Measurements from ENCODE around the gene KCNH1. TPM values are rescaled to one million over a fixed set of nuclear protein-coding genes. Genes with fewer than 3 reads are reported as not detected.

KCNH1 gene
- polyA plus RNA-seq, 1 experiment: 3.5 TPM

GRCh38 chr1:210702506-210702905 lies 431.4 kb downstream of the KCNH1 start:
- no peak for DNase-seq (ENCODE audit: low read depth)
- Histone ChIP-seq H3K36me3 (ENCODE audit: control insufficient read depth, insufficient read depth, low read length) (no peaks in the 10 kb centered on the region), H3K4me3 (ENCODE audit: low read depth, low read length) (no peak overlapping the region), H3K27me3 (ENCODE audit: control insufficient read depth, insufficient read depth, low read length) (no peaks in the 10 kb centered on the region)
- CTCF ChIA-PET: interaction anchor here (1.2 kb wide), 1 partner anchor 9 kb away, joined by 4 read pairs; no protein-coding TSS in a partner anchor
- POLR2A ChIA-PET: no interaction called here
- TF ChIP-seq CTCF (IDR thresholded peaks at IDR 0.05; ENCODE audit: insufficient read depth, low read depth, low read length): no peak

GRCh38 chr1:210700511-210700910 lies 433.4 kb downstream of the KCNH1 start:
- Histone ChIP-seq H3K36me3 (ENCODE audit: control insufficient read depth, insufficient read depth, low read length) (no peaks in the 10 kb centered on the region), H3K27me3 (ENCODE audit: control insufficient read depth, insufficient read depth, low read length) (no peaks in the 10 kb centered on the region), H3K4me3 (ENCODE audit: low read depth, low read length) (no peak overlapping the region)
- DNase-seq (ENCODE audit: low read depth): no peak
- ChIA-PET POLR2A (no interaction called here), CTCF (no interaction called here)
- no peak for TF ChIP-seq CTCF (IDR thresholded peaks at IDR 0.05; ENCODE audit: insufficient read depth, low read depth, low read length)

- H3K36me3 ChIP-seq (ENCODE audit: control insufficient read depth, insufficient read depth, low read length): no peaks in the 10 kb centered on the region
- H3K4me3 ChIP-seq (ENCODE audit: low read depth, low read length): no peak overlapping the region
- CTCF ChIA-PET: no interaction called here
- no peaks in the 10 kb centered on the region for H3K27me3 ChIP-seq (ENCODE audit: control insufficient read depth, insufficient read depth, low read length)
- no peak for DNase-seq (ENCODE audit: low read depth)
- TF ChIP-seq CTCF (IDR thresholded peaks at IDR 0.05; ENCODE audit: insufficient read depth, low read depth, low read length): no peak
- POLR2A ChIA-PET: no interaction called here
Measured at GRCh38 chr1:210700083-210700482, 433.9 kb downstream of the KCNH1 start.

- no peaks in the 10 kb centered on the region for H3K36me3 ChIP-seq (ENCODE audit: control insufficient read depth, insufficient read depth, low read length)
- TF ChIP-seq CTCF (IDR thresholded peaks at IDR 0.05; ENCODE audit: insufficient read depth, low read depth, low read length): no peak
- CTCF ChIA-PET: no interaction called here
- no peaks in the 10 kb centered on the region for H3K27me3 ChIP-seq (ENCODE audit: control insufficient read depth, insufficient read depth, low read length)
- no peak overlapping the region for H3K4me3 ChIP-seq (ENCODE audit: low read depth, low read length)
- DNase-seq (ENCODE audit: low read depth): no peak
- POLR2A ChIA-PET: no interaction called here
Measured at GRCh38 chr1:210698661-210699060, 435.3 kb downstream of the KCNH1 start.

GRCh38 chr1:210697185-210697584 lies 436.8 kb downstream of the KCNH1 start:
- CTCF ChIA-PET: interaction anchor here (0.7 kb wide), 1 partner anchor 29 kb away, joined by 3 read pairs; no protein-coding TSS in a partner anchor
- Histone ChIP-seq H3K27me3 (ENCODE audit: control insufficient read depth, insufficient read depth, low read length) (no peaks in the 10 kb centered on the region), H3K36me3 (ENCODE audit: control insufficient read depth, insufficient read depth, low read length) (no peaks in the 10 kb centered on the region), H3K4me3 (ENCODE audit: low read depth, low read length) (no peak overlapping the region)
- no peak for DNase-seq (ENCODE audit: low read depth)
- TF ChIP-seq CTCF (IDR thresholded peaks at IDR 0.05; ENCODE audit: insufficient read depth, low read depth, low read length): no peak
- POLR2A ChIA-PET: no interaction called here

Data from BJ (cell line).